Vagina (tissue), 2 donors: ENCODE data around the gene BBS4.

Experiments used
- POLR2A ChIP-seq, 2 donors: fragments of 450-650 bp; IDR thresholded peaks; one replicate each; pipeline ENCODE4 v1.6.1; 2017; ENCODE audit warnings: antibody characterized with exemption in 2 of 2, mild to moderate bottlenecking in 2 of 2, moderate library complexity in 2 of 2
- POLR2AphosphoS5 ChIP-seq, 2 donors: sonication (generic); formaldehyde crosslinking; IDR thresholded peaks; one replicate each; pipeline ENCODE4 v1.9.0; 2017; ENCODE audit warnings: antibody characterized with exemption in 2 of 2, mild to moderate bottlenecking in 2 of 2, low read depth in 1 of 2; ENCODE audit not compliant: insufficient read depth in 1 of 2
- TF ChIP-seq, protein P1 (sequence below), 3 experiments: fragments of 450-650 bp in 2 of 3; fragments of 200-600 bp in 1 of 3; sonication (generic) in 1 of 3; IDR thresholded peaks; one replicate each; pipeline ENCODE4 v1.5.1; 2017 to 2019; ENCODE audit warnings: antibody characterized with exemption in 3 of 3, mild to moderate bottlenecking in 2 of 3, moderate library complexity in 2 of 3

DNA sequence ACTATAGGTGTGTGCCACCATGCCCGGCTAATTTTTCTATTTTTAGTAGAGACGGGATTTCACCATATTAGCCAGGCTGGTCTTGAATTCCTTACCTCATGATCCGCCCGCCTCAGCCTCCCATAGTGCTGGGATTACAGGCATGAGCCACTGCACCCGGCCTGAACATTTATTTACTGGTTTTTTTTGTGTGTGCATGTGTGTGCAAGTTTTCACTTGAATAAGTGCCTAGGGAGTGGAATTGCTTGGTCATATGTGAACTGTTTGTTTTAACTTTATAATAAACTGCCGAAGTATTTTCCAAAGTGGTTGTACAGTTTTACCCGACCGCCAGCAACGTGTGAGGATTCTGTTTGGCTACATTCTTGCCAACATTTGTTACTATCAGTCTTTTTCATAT lies 14.1 kb downstream of the BBS4 start:
- no peak for TF ChIP-seq POLR2A (IDR thresholded peaks at IDR 0.05)
- TF ChIP-seq, protein P1, sequence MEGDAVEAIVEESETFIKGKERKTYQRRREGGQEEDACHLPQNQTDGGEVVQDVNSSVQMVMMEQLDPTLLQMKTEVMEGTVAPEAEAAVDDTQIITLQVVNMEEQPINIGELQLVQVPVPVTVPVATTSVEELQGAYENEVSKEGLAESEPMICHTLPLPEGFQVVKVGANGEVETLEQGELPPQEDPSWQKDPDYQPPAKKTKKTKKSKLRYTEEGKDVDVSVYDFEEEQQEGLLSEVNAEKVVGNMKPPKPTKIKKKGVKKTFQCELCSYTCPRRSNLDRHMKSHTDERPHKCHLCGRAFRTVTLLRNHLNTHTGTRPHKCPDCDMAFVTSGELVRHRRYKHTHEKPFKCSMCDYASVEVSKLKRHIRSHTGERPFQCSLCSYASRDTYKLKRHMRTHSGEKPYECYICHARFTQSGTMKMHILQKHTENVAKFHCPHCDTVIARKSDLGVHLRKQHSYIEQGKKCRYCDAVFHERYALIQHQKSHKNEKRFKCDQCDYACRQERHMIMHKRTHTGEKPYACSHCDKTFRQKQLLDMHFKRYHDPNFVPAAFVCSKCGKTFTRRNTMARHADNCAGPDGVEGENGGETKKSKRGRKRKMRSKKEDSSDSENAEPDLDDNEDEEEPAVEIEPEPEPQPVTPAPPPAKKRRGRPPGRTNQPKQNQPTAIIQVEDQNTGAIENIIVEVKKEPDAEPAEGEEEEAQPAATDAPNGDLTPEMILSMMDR (IDR thresholded peaks at IDR 0.05): no peak
- no peak for TF ChIP-seq POLR2AphosphoS5 (IDR thresholded peaks at IDR 0.05; ENCODE audit: insufficient read depth in 1 of 2, low read depth in 1 of 2)
